Liver (tissue), 9 donors: Measurements from ENCODE around the gene DAB1. TPM values are rescaled to one million over a fixed set of nuclear protein-coding genes. Genes with fewer than 3 reads are reported as not detected.

Experiments used
- DNase-seq: peaks from one replicate; pipeline ENCODE4 v3.0.0-alpha.2; 2017; ENCODE audit warnings: low spot score
- H3K27ac ChIP-seq, 2 donors: one replicate each; pipeline ENCODE4 v1.7.0; 2013; ENCODE audit warnings: inconsistent platforms in 2 of 2, low read length in 2 of 2, control low read depth in 1 of 2, low read depth in 1 of 2, mild to moderate bottlenecking in 1 of 2
- H3K27me3 ChIP-seq, 4 donors: one replicate each; pipeline versions ENCODE4 v1.6.1 to v1.7.0; 2013; ENCODE audit warnings: low read length in 3 of 4, inconsistent platforms in 1 of 4, mild to moderate bottlenecking in 1 of 4, moderate library complexity in 1 of 4; ENCODE audit not compliant: control insufficient read depth in 4 of 4, insufficient read depth in 4 of 4
- H3K36me3 ChIP-seq, 4 donors: one replicate each; pipeline versions ENCODE4 v1.6.1 to v1.7.0; 2013; ENCODE audit warnings: low read length in 3 of 4, mild to moderate bottlenecking in 3 of 4, low read depth in 1 of 4, moderate library complexity in 1 of 4; ENCODE audit not compliant: control insufficient read depth in 4 of 4, insufficient read depth in 3 of 4
- H3K4me1 ChIP-seq, 4 donors: one replicate each; pipeline versions ENCODE4 v1.6.1 to v1.7.0; 2013; ENCODE audit warnings: low read length in 3 of 4, mild to moderate bottlenecking in 3 of 4, moderate library complexity in 1 of 4; ENCODE audit not compliant: control insufficient read depth in 4 of 4, insufficient read depth in 4 of 4
- H3K4me3 ChIP-seq, 3 donors: one replicate each; pipeline versions ENCODE4 v1.6.1 to v1.7.0; 2013; ENCODE audit warnings: low read length in 3 of 3, control low read depth in 1 of 3, low read depth in 1 of 3, mild to moderate bottlenecking in 1 of 3
- H3K9ac ChIP-seq, 2 donors: one replicate each; pipeline ENCODE4 v1.7.0; 2013; ENCODE audit warnings: low read length in 2 of 2, mild to moderate bottlenecking in 2 of 2, moderate library complexity in 2 of 2, control low read depth in 1 of 2, low read depth in 1 of 2
- H3K9me3 ChIP-seq, 4 donors: one replicate each; pipeline versions ENCODE4 v1.6.1 to v1.7.0; 2013; ENCODE audit warnings: low read length in 3 of 4; ENCODE audit not compliant: control insufficient read depth in 4 of 4
- CTCF ChIP-seq: fragments of 150-350 bp; IDR thresholded peaks from 2 replicates; pipeline ENCODE4 v1.5.1; 2017; ENCODE audit warnings: improper control_type of control experiment, low read depth, low read length; ENCODE audit not compliant: missing input control
- EGR1 ChIP-seq, 2 donors: IDR thresholded peaks; 2 replicates each; pipeline ENCODE4 v1.6.1; 2016 to 2018; ENCODE audit warnings: antibody characterized with exemption in 2 of 2, low read depth in 2 of 2
- FOXA1 ChIP-seq: IDR thresholded peaks from 2 replicates; pipeline ENCODE4 v1.6.1; 2016; ENCODE audit warnings: antibody characterized with exemption
- FOXA2 ChIP-seq: IDR thresholded peaks from 2 replicates; pipeline ENCODE4 v1.6.1; 2016; ENCODE audit warnings: antibody characterized with exemption
- GABPA ChIP-seq, 2 donors: IDR thresholded peaks in 1 of 2; conservative IDR thresholded peaks in 1 of 2; 2 replicates each; pipeline ENCODE4 v1.6.1; 2016; ENCODE audit warnings: antibody characterized with exemption in 2 of 2, mild to moderate bottlenecking in 1 of 2, moderate library complexity in 1 of 2
- HNF4A ChIP-seq, 2 donors: conservative IDR thresholded peaks; 2 replicates each; pipeline ENCODE4 v1.6.1; 2016; ENCODE audit warnings: antibody characterized with exemption in 2 of 2, mild to moderate bottlenecking in 2 of 2
- HNF4G ChIP-seq: IDR thresholded peaks from 2 replicates; pipeline ENCODE4 v1.6.1; 2016; ENCODE audit warnings: antibody characterized with exemption
- JUND ChIP-seq, 2 donors: IDR thresholded peaks; 2 replicates each; pipeline ENCODE4 v1.6.1; 2016; ENCODE audit warnings: antibody characterized with exemption in 2 of 2
- MAX ChIP-seq: IDR thresholded peaks from 2 replicates; pipeline ENCODE4 v1.6.1; 2016; ENCODE audit warnings: antibody characterized with exemption
- NR2F2 ChIP-seq: IDR thresholded peaks from 2 replicates; pipeline ENCODE4 v1.6.1; 2016; ENCODE audit warnings: antibody characterized with exemption
- RAD21 ChIP-seq, 2 donors: IDR thresholded peaks; 2 replicates each; pipeline ENCODE4 v1.6.1; 2016; ENCODE audit warnings: antibody characterized with exemption in 2 of 2, mild to moderate bottlenecking in 2 of 2
- RXRA ChIP-seq, 2 donors: IDR thresholded peaks; 2 replicates each; pipeline ENCODE4 v1.6.1; 2017 to 2018; ENCODE audit warnings: antibody characterized with exemption in 2 of 2, mild to moderate bottlenecking in 1 of 2
- SP1 ChIP-seq: IDR thresholded peaks from 2 replicates; pipeline ENCODE4 v1.6.1; 2018; ENCODE audit warnings: antibody characterized with exemption, mild to moderate bottlenecking
- TAF1 ChIP-seq: conservative IDR thresholded peaks from 2 replicates; pipeline ENCODE4 v1.6.1; 2016; ENCODE audit warnings: antibody characterized with exemption, mild to moderate bottlenecking
- YY1 ChIP-seq: IDR thresholded peaks from 2 replicates; pipeline ENCODE4 v1.6.1; 2016; ENCODE audit warnings: antibody characterized with exemption, mild to moderate bottlenecking
- WGBS: extraction: QIAGEN DNeasy Blood & Tissue Kit; methylation state at CpG from one replicate; pipeline ENCODE4 v1.1.7; 2013; 5-methylcytosine and 5-hydroxymethylcytosine counted together
- polyA plus RNA-seq, 2 donors: library from polyadenylated mRNA; stranded (reverse) in 1 of 2; unstranded in 1 of 2; fragments of 200-250 nt in 1 of 2; fragments of >200 nt in 1 of 2; fragmentation: Nextera tagmentation in 1 of 2; extraction: Ambion mirVana in 1 of 2; gene quantifications; one replicate each; pipeline versions ENCODE4 v1.2.1 to v1.2.3, GENCODE V29; 2013 to 2015
- total RNA-seq, 2 donors: library from RNA; depleted of rRNA; stranded (reverse); fragments of >200 nt; gene quantifications; one replicate each; pipeline ENCODE4 v1.2.3, GENCODE V29; 2014
- TF ChIP-seq, protein P1 (sequence below): IDR thresholded peaks from 2 replicates; pipeline ENCODE4 v1.6.1; 2016; ENCODE audit warnings: antibody characterized with exemption
- TF ChIP-seq, protein P2 (sequence below): IDR thresholded peaks from 2 replicates; pipeline ENCODE4 v1.6.1; 2016; ENCODE audit warnings: antibody characterized with exemption, mild to moderate bottlenecking
- TF ChIP-seq, protein P3 (sequence below): IDR thresholded peaks from 2 replicates; pipeline ENCODE4 v1.6.1; 2016; ENCODE audit warnings: antibody characterized with exemption
- donor health status: healthy.
- donor health status: healthy.
- donor health status: healthy.
- donor health status: healthy.
- donor health status: healthy.

DAB1 gene
- total and polyA plus RNA-seq, 4 donors: 0.54 to 1.7 (median 1.2) TPM

DNA sequence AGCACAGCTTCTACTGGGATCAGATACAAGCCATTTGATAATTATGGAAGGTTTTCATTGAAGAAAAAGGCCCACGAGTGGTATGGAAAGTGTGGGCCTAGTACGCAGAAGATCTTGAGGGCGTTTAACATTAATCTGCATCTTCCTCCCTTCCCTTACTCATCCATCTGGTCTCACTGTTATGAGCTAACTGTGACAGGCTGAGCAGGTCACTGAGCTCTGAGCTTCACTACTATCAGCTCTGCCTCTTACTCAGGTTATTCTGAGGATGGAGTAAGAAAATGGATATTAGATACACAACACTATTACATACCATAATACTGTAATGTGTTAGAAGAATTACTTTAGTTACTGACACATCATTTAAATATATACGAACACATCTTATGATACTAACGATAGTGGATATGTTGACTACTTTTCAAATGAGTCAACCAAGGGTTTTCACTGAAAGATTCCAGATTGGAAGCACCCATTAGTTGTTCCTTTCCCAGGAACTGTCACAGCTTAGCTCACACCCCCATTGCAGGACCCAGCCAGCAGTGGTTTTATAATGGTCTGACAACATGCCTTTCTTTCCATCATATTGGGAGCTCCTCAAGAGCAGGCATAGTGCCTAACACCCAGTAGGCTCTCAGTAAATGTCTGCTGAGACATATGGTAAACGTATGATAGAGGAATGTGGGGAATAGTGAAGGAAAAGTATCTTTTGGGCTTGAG lies 360.3 kb downstream of the DAB1 start:
- no peaks in the 10 kb centered on the region for H3K27me3 ChIP-seq
- 94% methylated on average over 6 of the region's 6 CpGs for WGBS
- no peak overlapping the region for H3K4me3 ChIP-seq
- TF ChIP-seq MAX (no peak), FOXA1 (no peak), TAF1 (no peak), JUND (IDR thresholded peaks at IDR 0.05) (no peak), NR2F2 (no peak), EGR1 (IDR thresholded peaks at IDR 0.05; ENCODE audit: low read depth in 2 of 2) (no peak), HNF4G (no peak), SP1 (no peak), YY1 (no peak), FOXA2 (no peak), CTCF (no peak), HNF4A (conservative IDR thresholded peaks at IDR 0.05) (no peak), RXRA (IDR thresholded peaks at IDR 0.05) (no peak), RAD21 (IDR thresholded peaks at IDR 0.05) (no peak), GABPA (IDR thresholded peaks at IDR 0.05 in 1 of 2, conservative IDR thresholded peaks at IDR 0.05 in 1 of 2) (no peak)
- TF ChIP-seq, protein P1, sequence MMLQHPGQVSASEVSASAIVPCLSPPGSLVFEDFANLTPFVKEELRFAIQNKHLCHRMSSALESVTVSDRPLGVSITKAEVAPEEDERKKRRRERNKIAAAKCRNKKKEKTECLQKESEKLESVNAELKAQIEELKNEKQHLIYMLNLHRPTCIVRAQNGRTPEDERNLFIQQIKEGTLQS: no peak
- TF ChIP-seq, protein P2, sequence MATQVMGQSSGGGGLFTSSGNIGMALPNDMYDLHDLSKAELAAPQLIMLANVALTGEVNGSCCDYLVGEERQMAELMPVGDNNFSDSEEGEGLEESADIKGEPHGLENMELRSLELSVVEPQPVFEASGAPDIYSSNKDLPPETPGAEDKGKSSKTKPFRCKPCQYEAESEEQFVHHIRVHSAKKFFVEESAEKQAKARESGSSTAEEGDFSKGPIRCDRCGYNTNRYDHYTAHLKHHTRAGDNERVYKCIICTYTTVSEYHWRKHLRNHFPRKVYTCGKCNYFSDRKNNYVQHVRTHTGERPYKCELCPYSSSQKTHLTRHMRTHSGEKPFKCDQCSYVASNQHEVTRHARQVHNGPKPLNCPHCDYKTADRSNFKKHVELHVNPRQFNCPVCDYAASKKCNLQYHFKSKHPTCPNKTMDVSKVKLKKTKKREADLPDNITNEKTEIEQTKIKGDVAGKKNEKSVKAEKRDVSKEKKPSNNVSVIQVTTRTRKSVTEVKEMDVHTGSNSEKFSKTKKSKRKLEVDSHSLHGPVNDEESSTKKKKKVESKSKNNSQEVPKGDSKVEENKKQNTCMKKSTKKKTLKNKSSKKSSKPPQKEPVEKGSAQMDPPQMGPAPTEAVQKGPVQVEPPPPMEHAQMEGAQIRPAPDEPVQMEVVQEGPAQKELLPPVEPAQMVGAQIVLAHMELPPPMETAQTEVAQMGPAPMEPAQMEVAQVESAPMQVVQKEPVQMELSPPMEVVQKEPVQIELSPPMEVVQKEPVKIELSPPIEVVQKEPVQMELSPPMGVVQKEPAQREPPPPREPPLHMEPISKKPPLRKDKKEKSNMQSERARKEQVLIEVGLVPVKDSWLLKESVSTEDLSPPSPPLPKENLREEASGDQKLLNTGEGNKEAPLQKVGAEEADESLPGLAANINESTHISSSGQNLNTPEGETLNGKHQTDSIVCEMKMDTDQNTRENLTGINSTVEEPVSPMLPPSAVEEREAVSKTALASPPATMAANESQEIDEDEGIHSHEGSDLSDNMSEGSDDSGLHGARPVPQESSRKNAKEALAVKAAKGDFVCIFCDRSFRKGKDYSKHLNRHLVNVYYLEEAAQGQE: no peak
- TF ChIP-seq, protein P3, sequence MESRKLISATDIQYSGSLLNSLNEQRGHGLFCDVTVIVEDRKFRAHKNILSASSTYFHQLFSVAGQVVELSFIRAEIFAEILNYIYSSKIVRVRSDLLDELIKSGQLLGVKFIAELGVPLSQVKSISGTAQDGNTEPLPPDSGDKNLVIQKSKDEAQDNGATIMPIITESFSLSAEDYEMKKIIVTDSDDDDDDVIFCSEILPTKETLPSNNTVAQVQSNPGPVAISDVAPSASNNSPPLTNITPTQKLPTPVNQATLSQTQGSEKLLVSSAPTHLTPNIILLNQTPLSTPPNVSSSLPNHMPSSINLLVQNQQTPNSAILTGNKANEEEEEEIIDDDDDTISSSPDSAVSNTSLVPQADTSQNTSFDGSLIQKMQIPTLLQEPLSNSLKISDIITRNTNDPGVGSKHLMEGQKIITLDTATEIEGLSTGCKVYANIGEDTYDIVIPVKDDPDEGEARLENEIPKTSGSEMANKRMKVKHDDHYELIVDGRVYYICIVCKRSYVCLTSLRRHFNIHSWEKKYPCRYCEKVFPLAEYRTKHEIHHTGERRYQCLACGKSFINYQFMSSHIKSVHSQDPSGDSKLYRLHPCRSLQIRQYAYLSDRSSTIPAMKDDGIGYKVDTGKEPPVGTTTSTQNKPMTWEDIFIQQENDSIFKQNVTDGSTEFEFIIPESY: no peak
- H3K9ac ChIP-seq: no peak overlapping the region
- H3K9me3 ChIP-seq: no peaks in the 10 kb centered on the region
- H3K36me3 ChIP-seq: no peaks in the 10 kb centered on the region
- H3K4me1 ChIP-seq: peaks cover 0 to 16% (median 10%) of the 10 kb centered on the region in 4 donors
- H3K27ac ChIP-seq: no peak overlapping the region
- no peak for DNase-seq
